ENCODE data around the gene LYZL1. TPM values are rescaled to one million over a fixed set of nuclear protein-coding genes. Genes with fewer than 3 reads are reported as not detected.
"Not testable (repeated sequence)": the region's sequence is repeated elsewhere in the genome, so short reads cannot be mapped to it uniquely, and the experiment has no call there.

Gene LYZL1
- total RNA-seq, 6 experiments from 2014 or later = not detected

DNA sequence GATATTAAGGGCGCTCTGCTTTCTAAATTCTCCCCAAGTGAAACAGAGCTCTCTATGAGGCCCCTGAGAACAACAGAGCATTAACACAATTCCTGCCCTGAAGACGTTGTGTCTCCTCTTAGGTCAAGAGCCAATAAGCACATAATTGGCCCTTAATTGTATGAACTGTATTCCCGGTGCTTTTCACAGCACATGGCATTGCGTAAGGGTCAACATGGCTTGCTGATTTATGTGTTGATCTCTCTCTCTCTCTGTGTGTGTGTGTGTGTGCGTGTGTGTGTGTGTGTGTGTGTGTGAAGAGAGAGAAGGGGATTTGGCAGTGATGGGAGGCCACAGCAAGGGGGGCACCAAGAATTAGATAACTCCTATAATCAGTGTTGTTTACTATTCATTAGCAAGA, 40.5 kb downstream of the LYZL1 start:
- H3K27ac ChIP-seq = peak overlapping the region in 2 of 3 donors; percentile 1 to 88
- no peak overlapping the region for H3K4me3 ChIP-seq
- intact Hi-C loops (cut with DNase I) = no loop called here
- H3K9me3 ChIP-seq = no peaks in the 10 kb centered on the region
- TF ChIP-seq POLR2A (IDR thresholded peaks at IDR 0.05) = no peak
- TF ChIP-seq, protein P1, sequence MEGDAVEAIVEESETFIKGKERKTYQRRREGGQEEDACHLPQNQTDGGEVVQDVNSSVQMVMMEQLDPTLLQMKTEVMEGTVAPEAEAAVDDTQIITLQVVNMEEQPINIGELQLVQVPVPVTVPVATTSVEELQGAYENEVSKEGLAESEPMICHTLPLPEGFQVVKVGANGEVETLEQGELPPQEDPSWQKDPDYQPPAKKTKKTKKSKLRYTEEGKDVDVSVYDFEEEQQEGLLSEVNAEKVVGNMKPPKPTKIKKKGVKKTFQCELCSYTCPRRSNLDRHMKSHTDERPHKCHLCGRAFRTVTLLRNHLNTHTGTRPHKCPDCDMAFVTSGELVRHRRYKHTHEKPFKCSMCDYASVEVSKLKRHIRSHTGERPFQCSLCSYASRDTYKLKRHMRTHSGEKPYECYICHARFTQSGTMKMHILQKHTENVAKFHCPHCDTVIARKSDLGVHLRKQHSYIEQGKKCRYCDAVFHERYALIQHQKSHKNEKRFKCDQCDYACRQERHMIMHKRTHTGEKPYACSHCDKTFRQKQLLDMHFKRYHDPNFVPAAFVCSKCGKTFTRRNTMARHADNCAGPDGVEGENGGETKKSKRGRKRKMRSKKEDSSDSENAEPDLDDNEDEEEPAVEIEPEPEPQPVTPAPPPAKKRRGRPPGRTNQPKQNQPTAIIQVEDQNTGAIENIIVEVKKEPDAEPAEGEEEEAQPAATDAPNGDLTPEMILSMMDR (IDR thresholded peaks at IDR 0.05) = no peak
- H3K36me3 ChIP-seq = no peaks in the 10 kb centered on the region
- no peaks in the 10 kb centered on the region for H3K27me3 ChIP-seq
- peaks cover 0 to 50% (median 24%) of the 10 kb centered on the region in 4 donors for H3K4me1 ChIP-seq
- ATAC-seq = peak; percentile 36 to 44 (median 42)
- 6% methylated on average over 4 of the region's 5 CpGs for WGBS (ENCODE audit: insufficient coverage, low coverage, low lambda C conversion rate, missing lambda C conversion rate)
- peak in 1 of 3 donors; percentile 65 for DNase-seq

- TF ChIP-seq POLR2A (IDR thresholded peaks at IDR 0.05) = no peak
- TF ChIP-seq, protein P1 (IDR thresholded peaks at IDR 0.05) = no peak
- H3K27me3 ChIP-seq = no peaks in the 10 kb centered on the region
- no peaks in the 10 kb centered on the region for H3K36me3 ChIP-seq
- H3K9me3 ChIP-seq = no peaks in the 10 kb centered on the region
- peaks cover 0 to 22% (median 10%) of the 10 kb centered on the region in 4 donors for H3K4me1 ChIP-seq
- intact Hi-C loops (cut with DNase I) = no loop called here
- no peak overlapping the region for H3K27ac ChIP-seq
- WGBS (ENCODE audit: insufficient coverage, low coverage, low lambda C conversion rate, missing lambda C conversion rate) = 51% methylated on average over 2 of the region's 4 CpGs
- ATAC-seq = peak in 1 of 4 donors; percentile 8
- no peak for DNase-seq
- H3K4me3 ChIP-seq = no peak overlapping the region
Observed at GRCh38 chr10:29332061-29332760, 43.3 kb downstream of the LYZL1 start.

GRCh38 chr10:29332761-29333148, 43.9 kb downstream of the LYZL1 start:
- H3K27ac ChIP-seq = no peak overlapping the region
- DNase-seq (no peak), ATAC-seq (no peak)
- no peak overlapping the region for H3K4me3 ChIP-seq
- intact Hi-C loops (cut with DNase I) = no loop called here
- peaks cover 0 to 17% (median 8%) of the 10 kb centered on the region in 4 donors for H3K4me1 ChIP-seq
- TF ChIP-seq POLR2A (IDR thresholded peaks at IDR 0.05) = no peak
- TF ChIP-seq, protein P1 (IDR thresholded peaks at IDR 0.05) = no peak
- no peaks in the 10 kb centered on the region for H3K27me3 ChIP-seq
- no peaks in the 10 kb centered on the region for H3K36me3 ChIP-seq
- H3K9me3 ChIP-seq = no peaks in the 10 kb centered on the region
- WGBS (ENCODE audit: insufficient coverage, low coverage, low lambda C conversion rate, missing lambda C conversion rate) = 43% methylated on average over 4 of the region's 5 CpGs

- H3K36me3 ChIP-seq; H3K27ac ChIP-seq; H3K4me1 ChIP-seq; intact Hi-C loops (cut with DNase I); H3K9me3 ChIP-seq; H3K27me3 ChIP-seq; DNase-seq; ATAC-seq; H3K4me3 ChIP-seq: not testable (repeated sequence)
- WGBS (ENCODE audit: insufficient coverage, low coverage, low lambda C conversion rate, missing lambda C conversion rate) = 81% methylated on average over 4 of the region's 4 CpGs
Observed at GRCh38 chr10:29337526-29337925, 48.7 kb downstream of the LYZL1 start.

GRCh38 chr10:29343607-29344038, 54.8 kb downstream of the LYZL1 start:
- 44% methylated on average over 4 of the region's 7 CpGs for WGBS (ENCODE audit: insufficient coverage, low coverage, low lambda C conversion rate, missing lambda C conversion rate)
- Histone ChIP-seq H3K27me3 (no peaks in the 10 kb centered on the region), H3K27ac (no peak overlapping the region), H3K4me3 (no peak overlapping the region), H3K4me1 (no peaks in the 10 kb centered on the region), H3K36me3 (no peaks in the 10 kb centered on the region), H3K9me3 (no peaks in the 10 kb centered on the region)
- ATAC-seq (peak in 3 of 4 donors; percentile 16 to 44 (median 37)), DNase-seq (no peak)
- intact Hi-C loops (cut with DNase I) = no loop called here
- TF ChIP-seq, protein P1 (IDR thresholded peaks at IDR 0.05) = no peak
- TF ChIP-seq POLR2A (IDR thresholded peaks at IDR 0.05) = no peak

Measured in right lobe of liver (tissue), 6 donors.